D721Med (cell line): ENCODE results near the gene HPD.
"Not testable (repeated sequence)": the region's sequence is repeated elsewhere in the genome, so short reads cannot be mapped to it uniquely, and the experiment has no call there.

Experiments used
- DNase-seq: peaks from one replicate; pipeline ENCODE4 v3.0.0; 2011; ENCODE audit warnings: low spot score; ENCODE audit not compliant: insufficient read length
- FAIRE-seq: peaks from 2 replicates; lab custom pipeline; 2011; peaks lifted over from hg19 to GRCh38; lab: Jason Lieb, UNC
- CTCF ChIP-seq: IDR thresholded peaks from 2 replicates; pipeline ENCODE4 v1.5.1; 2012; ENCODE audit warnings: mild to moderate bottlenecking, control low read depth; ENCODE audit not compliant: insufficient read depth; ENCODE audit errors: missing control alignments

The HPD gene

GRCh38 chr12:121795034-121795968, 63.4 kb downstream of the HPD start:
- FAIRE-seq (no peak), DNase-seq (peak; percentile 73)
- peak; percentile 97 for TF ChIP-seq CTCF

GRCh38 chr12:121794534-121795033, 64.1 kb downstream of the HPD start:
- no peak for FAIRE-seq

GRCh38 chr12:121793838-121794533, 64.7 kb downstream of the HPD start:
- no peak for FAIRE-seq
- DNase-seq = peak; percentile 86
- peak; percentile 94 for TF ChIP-seq CTCF

More at GRCh38 chr12:121794534-121795033, 64.1 kb downstream of the HPD start:
- no peak for DNase-seq
- TF ChIP-seq CTCF = no peak

GRCh38 chr12:121793440-121793837, 65.2 kb downstream of the HPD start, which contains the start of gene RHOF:
Gene RHOF, minus strand, starts transcription at chr12:121793688. Its CDS starts 55 bp downstream, at chr12:121793633.
- FAIRE-seq (no peak), DNase-seq (no peak)
- no peak for TF ChIP-seq CTCF

- FAIRE-seq = no peak
- DNase-seq = no peak
- no peak for TF ChIP-seq CTCF
Observed at GRCh38 chr12:121792607-121793439, 65.8 kb downstream of the HPD start.

- FAIRE-seq (no peak), DNase-seq (no peak)
- TF ChIP-seq CTCF = no peak
Observed at GRCh38 chr12:121791671-121792551, 66.7 kb downstream of the HPD start.

GRCh38 chr12:121790785-121791184, 67.9 kb downstream of the HPD start:
- not testable (repeated sequence) for DNase-seq, FAIRE-seq
